ENCODE measurements around the gene ACSS3.
"Not testable (repeated sequence)": the region's sequence is repeated elsewhere in the genome, so short reads cannot be mapped to it uniquely, and the experiment has no call there.

Gene ACSS3

GRCh38 chr12:81094718-81095360 lies 17.0 kb downstream of the ACSS3 start:
- no peak for DNase-seq

GRCh38 chr12:81095501-81096232 lies 17.8 kb downstream of the ACSS3 start:
- no peak for DNase-seq

GRCh38 chr12:81105687-81106086 lies 27.8 kb downstream of the ACSS3 start:
- DNase-seq, result no peak

- no peak for DNase-seq
Measured at GRCh38 chr12:81114226-81114625, 36.3 kb downstream of the ACSS3 start.

- DNase-seq, result not testable (repeated sequence)
Measured at GRCh38 chr12:81119069-81119468, 41.2 kb downstream of the ACSS3 start.

- no peak for DNase-seq
Measured at GRCh38 chr12:81120961-81121360, 43.1 kb downstream of the ACSS3 start.

GRCh38 chr12:81123611-81124010 lies 45.7 kb downstream of the ACSS3 start:
- no peak for DNase-seq

- DNase-seq, result no peak
Measured at GRCh38 chr12:81125691-81126090, 47.8 kb downstream of the ACSS3 start.

GRCh38 chr12:81128930-81129554 lies 51.2 kb downstream of the ACSS3 start:
- DNase-seq, result no peak

GRCh38 chr12:81136519-81136918 lies 58.6 kb downstream of the ACSS3 start:
- DNase-seq, result no peak

- no peak for DNase-seq
Measured at GRCh38 chr12:81137801-81138200, 59.9 kb downstream of the ACSS3 start.

- DNase-seq, result no peak
Measured at GRCh38 chr12:81141217-81141616, 63.3 kb downstream of the ACSS3 start.

GRCh38 chr12:81143057-81143456 lies 65.2 kb downstream of the ACSS3 start:
- DNase-seq, result no peak

- no peak for DNase-seq
Measured at GRCh38 chr12:81146228-81147225, 68.6 kb downstream of the ACSS3 start.

- DNase-seq, result no peak
Measured at GRCh38 chr12:81147292-81147919, 69.5 kb downstream of the ACSS3 start.

GRCh38 chr12:81150382-81150781 lies 72.5 kb downstream of the ACSS3 start:
- DNase-seq, result no peak

GRCh38 chr12:81159856-81160255 lies 82.0 kb downstream of the ACSS3 start:
- no peak for DNase-seq

GRCh38 chr12:81161680-81162079 lies 83.8 kb downstream of the ACSS3 start:
- no peak for DNase-seq

GRCh38 chr12:81162391-81163136 lies 84.7 kb downstream of the ACSS3 start:
- DNase-seq, result no peak

- no peak for DNase-seq
Measured at GRCh38 chr12:81164827-81165226, 86.9 kb downstream of the ACSS3 start.

GRCh38 chr12:81166790-81167189 lies 88.9 kb downstream of the ACSS3 start:
- DNase-seq, result no peak

- no peak for DNase-seq
Measured at GRCh38 chr12:81167694-81168093, 89.8 kb downstream of the ACSS3 start.
